Fibroblast of lung (primary cell): ENCODE data around the gene PRAMEF12. TPM values are rescaled to one million over a fixed set of nuclear protein-coding genes. Genes with fewer than 3 reads are reported as not detected.

Experiments used
- DNase-seq, 2 donors: peaks; one replicate each; pipeline versions ENCODE4 v3.0.0 to v3.0.0-alpha.2; 2010; ENCODE audit warnings: low read depth in 2 of 2
- H2AFZ ChIP-seq: 2 replicates; pipeline ENCODE4 v1.5.1; 2012; ENCODE audit warnings: low read length, control low read depth, inconsistent platforms
- H3K27ac ChIP-seq: 2 replicates; pipeline ENCODE4 v1.5.1; 2011; ENCODE audit warnings: low read length, control low read depth; ENCODE audit not compliant: insufficient read depth
- H3K27me3 ChIP-seq: 2 replicates; pipeline ENCODE4 v1.5.1; 2011; ENCODE audit warnings: mild to moderate bottlenecking, low read length; ENCODE audit not compliant: control insufficient read depth, insufficient read depth
- H3K36me3 ChIP-seq: 2 replicates; pipeline ENCODE4 v1.5.1; 2011; ENCODE audit warnings: low read length; ENCODE audit not compliant: control insufficient read depth, insufficient read depth
- H3K4me1 ChIP-seq: 2 replicates; pipeline ENCODE4 v1.5.1; 2011; ENCODE audit warnings: low read length; ENCODE audit not compliant: control insufficient read depth, insufficient read depth; ENCODE audit errors: extremely low read depth
- H3K4me2 ChIP-seq: 2 replicates; pipeline ENCODE4 v1.5.1; 2011; ENCODE audit warnings: low read length, control low read depth; ENCODE audit not compliant: insufficient read depth; ENCODE audit errors: extremely low read depth
- H3K4me3 ChIP-seq, 4 experiments: fragments of 200-600 bp in 1 of 4; sonication (generic) in 1 of 4; replicated peaks in 1 of 4; 2 replicates each; pipeline ENCODE4 v1.5.1; 2011 to 2016; ENCODE audit warnings: low read length in 4 of 4, low read depth in 3 of 4, mild to moderate bottlenecking in 3 of 4, control low read depth in 2 of 4, inconsistent platforms in 1 of 4, mixed read lengths in 1 of 4; ENCODE audit not compliant: insufficient read depth in 1 of 4; ENCODE audit errors: control extremely low read depth in 1 of 4
- H3K79me2 ChIP-seq: 2 replicates; pipeline ENCODE4 v1.5.1; 2012; ENCODE audit warnings: mild to moderate bottlenecking, low read length, inconsistent platforms; ENCODE audit not compliant: control insufficient read depth, insufficient read depth
- H3K9ac ChIP-seq: 2 replicates; pipeline ENCODE4 v1.5.1; 2011; ENCODE audit warnings: mild to moderate bottlenecking, low read length, control low read depth; ENCODE audit not compliant: insufficient read depth
- H3K9me3 ChIP-seq: 2 replicates; pipeline ENCODE4 v1.5.1; 2012; ENCODE audit warnings: low read depth, low read length; ENCODE audit not compliant: control insufficient read depth, insufficient read depth
- H4K20me1 ChIP-seq: 2 replicates; pipeline ENCODE4 v1.5.1; 2011; ENCODE audit warnings: low read length; ENCODE audit not compliant: control insufficient read depth, insufficient read depth; ENCODE audit errors: extremely low read depth
- EZH2 ChIP-seq: IDR thresholded peaks from 2 replicates; pipeline ENCODE4 v1.5.1; 2012; ENCODE audit warnings: low read length, control low read depth, mild to moderate bottlenecking; ENCODE audit errors: missing control alignments
- polyA plus RNA-seq, 2 donors: library from polyadenylated mRNA; depleted of rRNA in 1 of 2; stranded (reverse) in 1 of 2; unstranded in 1 of 2; fragments of >200 nt; gene quantifications; 2 replicates each; pipeline ENCODE4 v1.2.1, GENCODE V29; 2011 to 2012; ENCODE audit warnings: missing spikeins in 1 of 2
- total RNA-seq: library from RNA; depleted of rRNA; stranded (reverse); fragments of >200 nt; gene quantifications from 2 replicates; pipeline ENCODE4 v1.2.1, GENCODE V29; 2014
- TF ChIP-seq, protein P1 (sequence below), 2 donors: IDR thresholded peaks in 1 of 2; conservative IDR thresholded peaks in 1 of 2; 1 replicate in 1 of 2; 2 replicates in 1 of 2; pipeline ENCODE4 v1.5.1; 2011 to 2012; ENCODE audit warnings: low read length in 2 of 2, control low read depth in 1 of 2, inconsistent platforms in 1 of 2, low read depth in 1 of 2, mild to moderate bottlenecking in 1 of 2

The PRAMEF12 gene
- total and polyA plus RNA-seq, 2 donors (not counting 1 experiment from before 2014, with no cell fraction given) = not detected

GRCh38 chr1:12756768-12757413 is 16.6 kb upstream of the PRAMEF12 start:
- Histone ChIP-seq H3K9me3 (no peaks in the 10 kb centered on the region), H3K27ac (no peak overlapping the region), H3K27me3 (no peaks in the 10 kb centered on the region), H4K20me1 (no peaks in the 10 kb centered on the region), H3K9ac (no peak overlapping the region), H3K79me2 (no peaks in the 10 kb centered on the region), H3K36me3 (no peaks in the 10 kb centered on the region), H2AFZ (no peak overlapping the region), H3K4me3 (no peak overlapping the region), H3K4me2 (no peak overlapping the region), H3K4me1 (no peaks in the 10 kb centered on the region)
- no peak for TF ChIP-seq EZH2
- TF ChIP-seq, protein P1, sequence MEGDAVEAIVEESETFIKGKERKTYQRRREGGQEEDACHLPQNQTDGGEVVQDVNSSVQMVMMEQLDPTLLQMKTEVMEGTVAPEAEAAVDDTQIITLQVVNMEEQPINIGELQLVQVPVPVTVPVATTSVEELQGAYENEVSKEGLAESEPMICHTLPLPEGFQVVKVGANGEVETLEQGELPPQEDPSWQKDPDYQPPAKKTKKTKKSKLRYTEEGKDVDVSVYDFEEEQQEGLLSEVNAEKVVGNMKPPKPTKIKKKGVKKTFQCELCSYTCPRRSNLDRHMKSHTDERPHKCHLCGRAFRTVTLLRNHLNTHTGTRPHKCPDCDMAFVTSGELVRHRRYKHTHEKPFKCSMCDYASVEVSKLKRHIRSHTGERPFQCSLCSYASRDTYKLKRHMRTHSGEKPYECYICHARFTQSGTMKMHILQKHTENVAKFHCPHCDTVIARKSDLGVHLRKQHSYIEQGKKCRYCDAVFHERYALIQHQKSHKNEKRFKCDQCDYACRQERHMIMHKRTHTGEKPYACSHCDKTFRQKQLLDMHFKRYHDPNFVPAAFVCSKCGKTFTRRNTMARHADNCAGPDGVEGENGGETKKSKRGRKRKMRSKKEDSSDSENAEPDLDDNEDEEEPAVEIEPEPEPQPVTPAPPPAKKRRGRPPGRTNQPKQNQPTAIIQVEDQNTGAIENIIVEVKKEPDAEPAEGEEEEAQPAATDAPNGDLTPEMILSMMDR (conservative IDR thresholded peaks at IDR 0.05 in 1 of 2, IDR thresholded peaks at IDR 0.05 in 1 of 2; ENCODE audit: low read depth in 1 of 2, low read length in 2 of 2) = no peak
- no peak for DNase-seq

DNA sequence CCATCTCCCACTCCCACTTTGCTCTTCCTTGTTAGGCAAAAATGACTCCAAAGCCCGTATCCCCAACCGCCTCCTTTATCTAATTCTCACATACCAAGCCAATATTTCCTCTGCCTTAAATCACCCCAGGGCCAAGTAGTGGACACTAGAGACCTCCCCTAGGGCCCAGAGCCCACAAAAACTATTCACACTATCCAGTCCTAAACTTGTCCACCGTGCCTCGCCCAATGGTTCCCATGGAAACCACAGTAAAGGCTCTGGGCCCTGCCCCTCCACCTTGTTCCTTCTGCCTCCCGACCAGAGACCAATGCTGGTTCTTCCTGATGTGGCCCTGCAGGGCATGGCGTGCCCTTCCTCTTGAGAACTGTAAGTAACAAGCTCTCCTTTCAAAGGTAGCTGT is 15.7 kb upstream of the PRAMEF12 start:
- Histone ChIP-seq H3K79me2 (no peaks in the 10 kb centered on the region), H3K27me3 (no peaks in the 10 kb centered on the region), H3K9ac (no peak overlapping the region), H3K4me3 (no peak overlapping the region), H3K36me3 (no peaks in the 10 kb centered on the region), H3K4me2 (no peak overlapping the region), H3K4me1 (no peaks in the 10 kb centered on the region), H3K27ac (no peak overlapping the region), H3K9me3 (no peaks in the 10 kb centered on the region), H2AFZ (no peak overlapping the region), H4K20me1 (no peaks in the 10 kb centered on the region)
- no peak for DNase-seq
- TF ChIP-seq EZH2 = no peak
- TF ChIP-seq, protein P1 (conservative IDR thresholded peaks at IDR 0.05 in 1 of 2, IDR thresholded peaks at IDR 0.05 in 1 of 2; ENCODE audit: low read depth in 1 of 2, low read length in 2 of 2) = no peak

- DNase-seq = no peak
- no peak for TF ChIP-seq EZH2
- TF ChIP-seq, protein P1 (conservative IDR thresholded peaks at IDR 0.05 in 1 of 2, IDR thresholded peaks at IDR 0.05 in 1 of 2; ENCODE audit: low read depth in 1 of 2, low read length in 2 of 2) = no peak
- Histone ChIP-seq H3K4me1 (no peaks in the 10 kb centered on the region), H3K9ac (no peak overlapping the region), H3K27me3 (no peaks in the 10 kb centered on the region), H4K20me1 (no peaks in the 10 kb centered on the region), H3K79me2 (no peaks in the 10 kb centered on the region), H3K27ac (no peak overlapping the region), H3K9me3 (no peaks in the 10 kb centered on the region), H3K4me2 (no peak overlapping the region), H3K36me3 (no peaks in the 10 kb centered on the region), H3K4me3 (no peak overlapping the region), H2AFZ (no peak overlapping the region)
Observed at GRCh38 chr1:12760256-12760795, 13.2 kb upstream of the PRAMEF12 start.
